H9 (cell line): Measurements from ENCODE around the gene EHD1. TPM values are rescaled to one million over a fixed set of nuclear protein-coding genes. Genes with fewer than 3 reads are reported as not detected.

ENCODE experiments used
- DNase-seq: peaks from one replicate; pipeline ENCODE4 v3.0.0-alpha.2; 2017
- H2AFZ ChIP-seq: one replicate; pipeline ENCODE4 v1.6.1; 2013; ENCODE audit warnings: mild to moderate bottlenecking, low read length, control low read depth, moderate library complexity
- H2AK5ac ChIP-seq: 2 replicates; pipeline ENCODE4 v1.6.1; 2013; ENCODE audit warnings: low read length, control low read depth, mixed read lengths; ENCODE audit not compliant: insufficient read length
- H2BK120ac ChIP-seq: one replicate; pipeline ENCODE4 v1.6.1; 2013; ENCODE audit warnings: low read depth, mild to moderate bottlenecking, low read length, control low read depth, inconsistent platforms; ENCODE audit not compliant: poor library complexity, severe bottlenecking
- H2BK12ac ChIP-seq: 2 replicates; pipeline ENCODE4 v1.6.1; 2013; ENCODE audit warnings: low read length, control low read depth, mixed read lengths, low read depth; ENCODE audit not compliant: insufficient read length
- H2BK15ac ChIP-seq: 2 replicates; pipeline ENCODE4 v1.6.1; 2013; ENCODE audit warnings: low read depth, low read length, control low read depth
- H2BK20ac ChIP-seq: one replicate; pipeline ENCODE4 v1.6.1; 2013; ENCODE audit warnings: low read depth, mild to moderate bottlenecking, low read length, control low read depth, inconsistent platforms; ENCODE audit not compliant: poor library complexity, severe bottlenecking
- H2BK5ac ChIP-seq: 2 replicates; pipeline ENCODE4 v1.6.1; 2013; ENCODE audit warnings: low read length, control low read depth, mixed read lengths; ENCODE audit not compliant: insufficient read length
- H3K14ac ChIP-seq: 2 replicates; pipeline ENCODE4 v1.6.1; 2013; ENCODE audit warnings: low read length, control low read depth; ENCODE audit not compliant: insufficient read depth
- H3K18ac ChIP-seq: 2 replicates; pipeline ENCODE4 v1.6.1; 2013; ENCODE audit warnings: low read depth, mild to moderate bottlenecking, mixed read lengths, low read length, control low read depth; ENCODE audit not compliant: insufficient read length
- H3K23ac ChIP-seq: 2 replicates; pipeline ENCODE4 v1.6.1; 2013; ENCODE audit warnings: low read length, control low read depth, mixed read lengths, low read depth; ENCODE audit not compliant: insufficient read length
- H3K23me2 ChIP-seq: 2 replicates; pipeline ENCODE4 v1.6.1; 2013; ENCODE audit warnings: low read depth, mild to moderate bottlenecking, mixed read lengths, low read length, control low read depth; ENCODE audit not compliant: insufficient read length, poor library complexity, severe bottlenecking
- H3K27ac ChIP-seq: 2 replicates; pipeline ENCODE4 v1.5.1; 2013; ENCODE audit warnings: low read length, control low read depth, mixed read lengths, low read depth; ENCODE audit not compliant: insufficient read length
- H3K27me3 ChIP-seq: 2 replicates; pipeline ENCODE4 v1.6.1; 2013; ENCODE audit warnings: low read length, control low read depth, inconsistent platforms; ENCODE audit not compliant: insufficient read depth
- H3K4ac ChIP-seq: 2 replicates; pipeline ENCODE4 v1.6.1; 2013; ENCODE audit warnings: low read depth, mild to moderate bottlenecking, control low read depth, inconsistent platforms, low read length, moderate library complexity
- H3K4me1 ChIP-seq: 2 replicates; pipeline ENCODE4 v1.6.1; 2013; ENCODE audit warnings: low read length, control low read depth, inconsistent platforms; ENCODE audit not compliant: insufficient read depth
- H3K4me2 ChIP-seq: 2 replicates; pipeline ENCODE4 v1.6.1; 2013; ENCODE audit warnings: low read length, control low read depth, mixed read lengths; ENCODE audit not compliant: insufficient read length, insufficient read depth
- H3K56ac ChIP-seq: 2 replicates; pipeline ENCODE4 v1.6.1; 2013; ENCODE audit warnings: low read depth, mild to moderate bottlenecking, mixed read lengths, low read length, control low read depth; ENCODE audit not compliant: insufficient read length
- H3K79me1 ChIP-seq: 2 replicates; pipeline ENCODE4 v1.6.1; 2013; ENCODE audit warnings: low read depth, mild to moderate bottlenecking, moderate library complexity, low read length, control low read depth, inconsistent platforms; ENCODE audit not compliant: insufficient read depth, poor library complexity, severe bottlenecking
- H3K79me2 ChIP-seq: 2 replicates; pipeline ENCODE4 v1.6.1; 2013; ENCODE audit warnings: low read length, control low read depth, inconsistent platforms; ENCODE audit not compliant: insufficient read depth
- H3K9ac ChIP-seq: 2 replicates; pipeline ENCODE4 v1.6.1; 2013; ENCODE audit warnings: low read length, control low read depth, mixed read lengths; ENCODE audit not compliant: insufficient read length; ENCODE audit errors: extremely low read depth
- H3K9me3 ChIP-seq: one replicate; pipeline ENCODE4 v1.6.1; 2013; ENCODE audit warnings: low read depth, low read length, inconsistent platforms; ENCODE audit not compliant: control insufficient read depth
- H3T11ph ChIP-seq: one replicate; pipeline ENCODE4 v1.6.1; 2013; ENCODE audit warnings: mild to moderate bottlenecking, low read length, control low read depth, inconsistent platforms
- H4K20me1 ChIP-seq: one replicate; pipeline ENCODE4 v1.6.1; 2013; ENCODE audit not compliant: control insufficient read depth, insufficient read length, insufficient read depth
- H4K5ac ChIP-seq: 2 replicates; pipeline ENCODE4 v1.6.1; 2013; ENCODE audit warnings: low read depth, mild to moderate bottlenecking, mixed read lengths, low read length, control low read depth; ENCODE audit not compliant: insufficient read length
- H4K8ac ChIP-seq: replicated peaks from 2 replicates; pipeline ENCODE4 v1.6.1; 2013; ENCODE audit warnings: low read length, control low read depth, mixed read lengths, low read depth; ENCODE audit not compliant: insufficient read length
- H4K91ac ChIP-seq: 2 replicates; pipeline ENCODE4 v1.6.1; 2013; ENCODE audit warnings: low read depth, mild to moderate bottlenecking, moderate library complexity, mixed read lengths, low read length, control low read depth; ENCODE audit not compliant: insufficient read length
- H3K27ac Mint-ChIP-seq, 3 experiments: 2 replicates in 2 of 3; 3 replicates in 1 of 3; pipeline ENCODE4 v1.8.0; 2020 to 2021; ENCODE audit warnings: mixed read lengths in 3 of 3, mild to moderate bottlenecking in 1 of 3, moderate library complexity in 1 of 3
- H3K27me3 Mint-ChIP-seq: 2 replicates; pipeline ENCODE4 v1.8.0; 2021; ENCODE audit warnings: low read depth, mild to moderate bottlenecking, moderate library complexity, mixed read lengths
- H3K36me3 Mint-ChIP-seq, 3 experiments: 2 replicates in 2 of 3; 3 replicates in 1 of 3; pipeline ENCODE4 v1.8.0; 2020 to 2021; ENCODE audit warnings: low read depth in 3 of 3, mixed read lengths in 3 of 3; ENCODE audit not compliant: insufficient read depth in 1 of 3
- H3K4me1 Mint-ChIP-seq, 2 experiments: 2 replicates each; pipeline ENCODE4 v1.8.0; 2020; ENCODE audit warnings: mixed read lengths in 2 of 2
- H3K4me3 Mint-ChIP-seq, 2 experiments: 2 replicates in 1 of 2; 3 replicates in 1 of 2; pipeline ENCODE4 v1.8.0; 2020 to 2021; ENCODE audit warnings: mild to moderate bottlenecking in 2 of 2, mixed read lengths in 2 of 2, moderate library complexity in 1 of 2
- H3K9me3 Mint-ChIP-seq, 2 experiments: 2 replicates in 1 of 2; 3 replicates in 1 of 2; pipeline ENCODE4 v1.8.0; 2020; ENCODE audit warnings: mild to moderate bottlenecking in 2 of 2, mixed read lengths in 2 of 2, moderate library complexity in 1 of 2
- CTCF ChIP-seq: fragments of 200-600 bp; sonication (generic); conservative IDR thresholded peaks from 3 replicates; pipeline ENCODE4 v1.8.0; 2021; ENCODE audit warnings: antibody characterized with exemption, mild to moderate bottlenecking
- WGBS: extraction: QIAGEN DNeasy Blood & Tissue Kit; methylation state at CpG from one replicate; pipeline ENCODE4 v1.1.7; 2013; ENCODE audit warnings: missing lambda C conversion rate, low lambda C conversion rate, mixed read lengths; ENCODE audit not compliant: insufficient read length; ENCODE audit errors: extremely low coverage; 5-methylcytosine and 5-hydroxymethylcytosine counted together
- total RNA-seq: library from RNA; stranded (reverse); gene quantifications from 2 replicates; pipeline ENCODE4 v1.2.1, GENCODE V29; 2021

Gene EHD1
- total RNA-seq, 1 experiment from 2014 or later, result 31.0 TPM

- Histone ChIP-seq H3K23ac (no peak overlapping the region), H4K5ac (no peak overlapping the region), H3K27me3 (no peaks in the 10 kb centered on the region), H3K4me1 (no peaks in the 10 kb centered on the region; the same call in 1 of the 2 replicates), H3K23me2 (no peaks in the 10 kb centered on the region), H3K79me1 (no peaks in the 10 kb centered on the region), H2BK120ac (no peak overlapping the region), H2AK5ac (no peak overlapping the region), H3K14ac (no peak overlapping the region), H3K9me3 (no peaks in the 10 kb centered on the region), H3K9ac (no peak overlapping the region), H2AFZ (no peak overlapping the region), H2BK5ac (no peak overlapping the region), H3K79me2 (no peaks in the 10 kb centered on the region), H3T11ph (no peak overlapping the region), H3K56ac (no peak overlapping the region), H2BK15ac (no peak overlapping the region), H4K91ac (no peak overlapping the region), H3K18ac (no peak overlapping the region), H3K4me2 (no peak overlapping the region), H4K20me1 (no peaks in the 10 kb centered on the region), H3K27ac (no peak overlapping the region), H3K4ac (no peak overlapping the region), H2BK20ac (no peak overlapping the region), H2BK12ac (no peak overlapping the region), H4K8ac (no peak overlapping the region)
- Mint-ChIP-seq H3K27ac (peak overlapping the region; percentile 72 to 91 (median 76); a peak in 3 of 7 replicates), H3K36me3 (peaks cover 0 to 2% (median 0%) of the 10 kb centered on the region in 3 experiments; a peak in 2 of 7 replicates), H3K9me3 (no peaks in the 10 kb centered on the region), H3K27me3 (no peaks in the 10 kb centered on the region), H3K4me1 (peaks cover 15 to 24% of the 10 kb centered on the region in 2 experiments), H3K4me3 (peak overlapping the region in 1 of 2 experiments; percentile 7; a peak in 1 of 5 replicates)
- DNase-seq, result no peak
- no peak for TF ChIP-seq CTCF
- no CpG with 5 or more reads among the region's 9 CpGs for WGBS
These were observed 15.4 kb downstream of the EHD1 start for GRCh38 chr11:64862987-64863390.
